HepG2 (cell line): ENCODE results near the gene RNU2-63P. TPM values are rescaled to one million over a fixed set of nuclear protein-coding genes. Genes with fewer than 3 reads are reported as not detected.
A peak's percentile ranks its signal among the peaks of the same experiment; 100 is the strongest.

Experiments used
- CENPBD1 ChIP-seq: sonication (generic); formaldehyde crosslinking; IDR thresholded peaks from 2 replicates; pipeline ENCODE4 v1.8.0; 2022; ENCODE audit warnings: missing genetic modification reagents, low read depth, mild to moderate bottlenecking, borderline replicate concordance
- FOSL1 ChIP-seq: sonication (generic); formaldehyde crosslinking; IDR thresholded peaks from 2 replicates; pipeline ENCODE4 v1.9.0; 2021; ENCODE audit warnings: missing genetic modification reagents, borderline replicate concordance
- KIAA2018 ChIP-seq: sonication (generic); formaldehyde crosslinking; IDR thresholded peaks from 2 replicates; pipeline ENCODE4 v1.5.0; 2020; ENCODE audit warnings: mild to moderate bottlenecking, missing genetic modification reagents, borderline replicate concordance
- NONO ChIP-seq, 2 experiments: fragments of 450-650 bp in 1 of 2; sonication (generic) in 1 of 2; formaldehyde crosslinking in 1 of 2; IDR thresholded peaks in 1 of 2; conservative IDR thresholded peaks in 1 of 2; 2 replicates each; pipeline versions ENCODE4 v1.6.1 to v1.8.0; 2017 to 2022; ENCODE audit warnings: mild to moderate bottlenecking in 1 of 2, missing genetic modification reagents in 1 of 2, moderate library complexity in 1 of 2
- TEAD2 ChIP-seq: sonication (generic); formaldehyde crosslinking; IDR thresholded peaks from 2 replicates; pipeline ENCODE4 v1.9.0; 2021; ENCODE audit warnings: missing genetic modification reagents
- TERF1 ChIP-seq: sonication (generic); formaldehyde crosslinking; IDR thresholded peaks from 2 replicates; pipeline ENCODE4 v1.8.0; 2022; ENCODE audit warnings: mild to moderate bottlenecking, missing genetic modification reagents, moderate library complexity
- ZNF20 ChIP-seq: sonication (generic); formaldehyde crosslinking; IDR thresholded peaks from 2 replicates; pipeline ENCODE4 v1.4.0; 2020; ENCODE audit warnings: mild to moderate bottlenecking, moderate library complexity, missing genetic modification reagents
- ZNF564 ChIP-seq: sonication (generic); formaldehyde crosslinking; IDR thresholded peaks from 2 replicates; pipeline ENCODE4 v1.8.1; 2023; ENCODE audit warnings: mild to moderate bottlenecking, missing genetic modification reagents
- ZNF598 ChIP-seq: sonication (generic); formaldehyde crosslinking; IDR thresholded peaks from 2 replicates; pipeline ENCODE4 v1.5.1; 2020; ENCODE audit warnings: mild to moderate bottlenecking, missing genetic modification reagents, borderline replicate concordance
- ZNF777 ChIP-seq: sonication (generic); formaldehyde crosslinking; IDR thresholded peaks from 2 replicates; pipeline ENCODE4 v1.4.0; 2020; ENCODE audit warnings: missing genetic modification reagents
- polyA plus RNA-seq, 8 experiments: library from polyadenylated mRNA; depleted of rRNA in 3 of 8; stranded (reverse) in 7 of 8; unstranded in 1 of 8; fragments of >200 nt; fragmentation: Illumina TruSeq in 4 of 8; extraction: Trizol in 4 of 8; gene quantifications; 2 replicates each; pipeline versions ENCODE4 v1.2.1 to v1.2.3, GENCODE V29; 2011 to 2016; ENCODE audit warnings: low read depth in 4 of 8, missing spikeins in 1 of 8, mixed read lengths in 1 of 8; ENCODE audit not compliant: insufficient read depth in 1 of 8
- total RNA-seq, 5 experiments: library from RNA; depleted of rRNA; stranded (reverse); fragments of >200 nt; fragmentation: Illumina TruSeq; extraction: Trizol; gene quantifications; 2 replicates each; pipeline ENCODE4 v1.2.3, GENCODE V29; 2016; ENCODE audit warnings: low read depth in 1 of 5
- TF ChIP-seq, protein P1 (sequence below): sonication (generic); formaldehyde crosslinking; IDR thresholded peaks from 2 replicates; pipeline ENCODE4 v1.4.0; 2020; ENCODE audit warnings: missing genetic modification reagents

The RNU2-63P gene
- total and polyA plus RNA-seq, 2 of the 13 experiments (the other 11 are each of a cell fraction or from before 2014, with no cell fraction given): 6.8 TPM; not detected in 1

DNA sequence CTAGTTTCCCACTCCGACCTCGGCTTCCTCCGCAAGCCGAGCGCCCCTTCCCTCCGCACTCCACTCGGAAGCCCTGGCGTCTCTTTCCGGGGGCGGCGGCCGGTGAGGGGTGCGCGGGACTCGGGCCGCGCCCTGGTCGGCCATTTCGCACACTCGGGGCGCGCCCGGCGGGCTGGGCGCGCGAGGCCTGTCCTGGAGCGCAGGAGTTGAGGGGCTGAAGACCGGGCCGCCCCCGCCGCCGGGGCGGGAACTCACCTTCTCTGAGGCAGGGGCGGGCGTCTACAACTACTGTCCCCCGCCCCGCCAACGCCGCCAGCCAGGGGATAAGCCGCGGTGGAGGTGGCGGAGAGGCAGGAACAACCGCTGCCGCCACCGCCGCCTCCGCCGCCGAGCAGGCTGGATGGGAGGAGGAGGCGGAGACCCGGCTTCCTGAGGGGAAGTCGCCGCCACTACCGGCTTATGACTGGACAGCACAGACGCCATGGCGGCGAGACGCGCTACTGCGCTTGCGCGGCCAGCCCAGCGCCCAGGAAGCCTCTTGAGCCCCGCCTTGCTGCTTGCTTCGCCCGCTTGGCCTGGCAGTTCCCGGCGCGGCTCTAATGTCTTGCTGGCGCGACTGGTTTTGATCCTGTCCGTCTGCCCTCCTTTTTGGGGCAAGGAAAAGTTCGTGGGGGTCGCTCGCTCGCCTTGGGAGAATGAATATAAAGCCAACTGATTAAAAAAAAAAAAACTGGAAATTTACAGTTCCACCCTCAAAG, 39.2 kb upstream of the RNU2-63P start, which contains the start of gene KRCC1 (continued):
- TF ChIP-seq, protein P1, sequence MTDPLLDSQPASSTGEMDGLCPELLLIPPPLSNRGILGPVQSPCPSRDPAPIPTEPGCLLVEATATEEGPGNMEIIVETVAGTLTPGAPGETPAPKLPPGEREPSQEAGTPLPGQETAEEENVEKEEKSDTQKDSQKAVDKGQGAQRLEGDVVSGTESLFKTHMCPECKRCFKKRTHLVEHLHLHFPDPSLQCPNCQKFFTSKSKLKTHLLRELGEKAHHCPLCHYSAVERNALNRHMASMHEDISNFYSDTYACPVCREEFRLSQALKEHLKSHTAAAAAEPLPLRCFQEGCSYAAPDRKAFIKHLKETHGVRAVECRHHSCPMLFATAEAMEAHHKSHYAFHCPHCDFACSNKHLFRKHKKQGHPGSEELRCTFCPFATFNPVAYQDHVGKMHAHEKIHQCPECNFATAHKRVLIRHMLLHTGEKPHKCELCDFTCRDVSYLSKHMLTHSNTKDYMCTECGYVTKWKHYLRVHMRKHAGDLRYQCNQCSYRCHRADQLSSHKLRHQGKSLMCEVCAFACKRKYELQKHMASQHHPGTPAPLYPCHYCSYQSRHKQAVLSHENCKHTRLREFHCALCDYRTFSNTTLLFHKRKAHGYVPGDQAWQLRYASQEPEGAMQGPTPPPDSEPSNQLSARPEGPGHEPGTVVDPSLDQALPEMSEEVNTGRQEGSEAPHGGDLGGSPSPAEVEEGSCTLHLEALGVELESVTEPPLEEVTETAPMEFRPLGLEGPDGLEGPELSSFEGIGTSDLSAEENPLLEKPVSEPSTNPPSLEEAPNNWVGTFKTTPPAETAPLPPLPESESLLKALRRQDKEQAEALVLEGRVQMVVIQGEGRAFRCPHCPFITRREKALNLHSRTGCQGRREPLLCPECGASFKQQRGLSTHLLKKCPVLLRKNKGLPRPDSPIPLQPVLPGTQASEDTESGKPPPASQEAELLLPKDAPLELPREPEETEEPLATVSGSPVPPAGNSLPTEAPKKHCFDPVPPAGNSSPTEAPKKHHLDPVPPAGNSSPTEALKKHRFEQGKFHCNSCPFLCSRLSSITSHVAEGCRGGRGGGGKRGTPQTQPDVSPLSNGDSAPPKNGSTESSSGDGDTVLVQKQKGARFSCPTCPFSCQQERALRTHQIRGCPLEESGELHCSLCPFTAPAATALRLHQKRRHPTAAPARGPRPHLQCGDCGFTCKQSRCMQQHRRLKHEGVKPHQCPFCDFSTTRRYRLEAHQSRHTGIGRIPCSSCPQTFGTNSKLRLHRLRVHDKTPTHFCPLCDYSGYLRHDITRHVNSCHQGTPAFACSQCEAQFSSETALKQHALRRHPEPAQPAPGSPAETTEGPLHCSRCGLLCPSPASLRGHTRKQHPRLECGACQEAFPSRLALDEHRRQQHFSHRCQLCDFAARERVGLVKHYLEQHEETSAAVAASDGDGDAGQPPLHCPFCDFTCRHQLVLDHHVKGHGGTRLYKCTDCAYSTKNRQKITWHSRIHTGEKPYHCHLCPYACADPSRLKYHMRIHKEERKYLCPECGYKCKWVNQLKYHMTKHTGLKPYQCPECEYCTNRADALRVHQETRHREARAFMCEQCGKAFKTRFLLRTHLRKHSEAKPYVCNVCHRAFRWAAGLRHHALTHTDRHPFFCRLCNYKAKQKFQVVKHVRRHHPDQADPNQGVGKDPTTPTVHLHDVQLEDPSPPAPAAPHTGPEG: peak; percentile 79
- TF ChIP-seq ZNF598 (CRISPR knock-in tag) (0 out of 2 replicates have a peak, but pooled peaks have one; percentile 30), FOSL1 (CRISPR knock-in tag) (no peak; the same call in 1 of the 2 replicates), ZNF564 (CRISPR knock-in tag) (peak; percentile 76; the same call in 1 of the 2 replicates), KIAA2018 (CRISPR knock-in tag) (no peak), TEAD2 (CRISPR knock-in tag) (no peak), NONO (IDR thresholded peaks at IDR 0.05) (no peak), NONO (CRISPR knock-in tag; conservative IDR thresholded peaks at IDR 0.05) (peak; percentile 67; the same call in 1 of the 2 replicates), ZNF777 (CRISPR knock-in tag) (peak; percentile 42), ZNF20 (CRISPR knock-in tag) (no peak), CENPBD1 (CRISPR knock-in tag) (no peak), TERF1 (CRISPR knock-in tag) (0 out of 2 replicates have a peak, but pooled peaks have one; percentile 54)
